ENCODE results near the gene STKLD1. TPM values are rescaled to one million over a fixed set of nuclear protein-coding genes. Genes with fewer than 3 reads are reported as not detected.

The STKLD1 gene
- total and polyA plus RNA-seq, 9 of the 15 experiments (the other 6 are each of a cell fraction or from before 2014, with no cell fraction given), result 0.10 to 0.65 (median 0.33) TPM; not detected in 2

- Histone ChIP-seq H3K79me2 (ENCODE audit: control insufficient read depth, insufficient read depth, low read length) (peaks cover 70% of the 10 kb centered on the region), H3K4me2 (ENCODE audit: insufficient read depth, low read length) (peak overlapping the region; percentile 88), H3K27me3 (ENCODE audit: control insufficient read depth in 2 of 2, insufficient read depth in 2 of 2, low read length in 2 of 2) (no peaks in the 10 kb centered on the region), H4K20me1 (replicated peaks; ENCODE audit: control insufficient read depth, insufficient read depth, low read length) (peaks cover 41% of the 10 kb centered on the region), H3K36me3 (ENCODE audit: control insufficient read depth, insufficient read depth, low read length) (peaks cover 45% of the 10 kb centered on the region), H3K4me1 (replicated peaks in 1 of 2; ENCODE audit: control insufficient read depth in 2 of 2, insufficient read depth in 2 of 2, low read length in 2 of 2) (peaks cover 43 to 51% of the 10 kb centered on the region in 2 experiments; a peak in 4 of 5 replicates), H2AFZ (ENCODE audit: low read depth, low read length) (no peak overlapping the region), H3K9me3 (replicated peaks; ENCODE audit: control insufficient read depth, insufficient read depth, low read depth, low read length) (no peaks in the 10 kb centered on the region), H3K27ac (ENCODE audit: extremely low read depth, low read depth, low read length) (peak overlapping the region; percentile 97), H3K9me1 (ENCODE audit: control insufficient read depth, insufficient read depth, low read length) (peaks cover 23% of the 10 kb centered on the region), H3K4me3 (peak overlapping the region; percentile 87), H3K9ac (ENCODE audit: insufficient read depth in 1 of 2, low read depth in 2 of 2, low read length in 2 of 2) (peak overlapping the region; percentile 97)
- FAIRE-seq, result peak; percentile 69
- 0% methylated on average over 12 of the region's 12 CpGs for WGBS (ENCODE audit: insufficient coverage, low coverage, missing lambda C conversion rate)
- TSS peak; percentile 44 for BruUV-seq (replicated peaks)
- intact Hi-C loops (cut with micrococcal nuclease), result no loop called here
- DNase-seq (ENCODE audit: extremely low read depth in 1 of 4, low spot score in 3 of 4), result peak in 1 of 4 experiments; percentile 46
- POLR2A ChIA-PET, result interaction anchor here (0.5 to 8.5 kb wide), 9 partner anchors 10 to 627 kb away, joined by 3 to 109 read pairs (median 5); partner anchors contain the start of genes MED22, RPL7A, SURF1 and SURF2
- CTCF ChIA-PET (ENCODE audit: low intra/inter-chr PET ratio), result no interaction called here
- ATAC-seq, result no peak
- in situ Hi-C loops (cut with MboI), result no loop called here
- TF ChIP-seq TAF1 (IDR thresholded peaks at IDR 0.05; ENCODE audit: control insufficient read depth, extremely low read depth, insufficient read depth, low read length, severe bottlenecking) (no peak), CEBPB (tag; IDR thresholded peaks at IDR 0.05) (peak; percentile 65; the same call in 1 of the 2 replicates), ZNF41 (CRISPR knock-in tag; conservative IDR thresholded peaks at IDR 0.05) (no peak), LEF1 (IDR thresholded peaks at IDR 0.05) (no peak), POLR2AphosphoS5 (IDR thresholded peaks at IDR 0.05; ENCODE audit: control insufficient read depth, insufficient read depth, low read depth, low read length) (no peak), KLF10 (CRISPR knock-in tag; IDR thresholded peaks at IDR 0.05) (no peak), MED1 (CRISPR knock-in tag; IDR thresholded peaks at IDR 0.05; ENCODE audit: borderline replicate concordance) (no peak), SRF (CRISPR knock-in tag; IDR thresholded peaks at IDR 0.05) (no peak), FOXA3 (CRISPR knock-in tag; conservative IDR thresholded peaks at IDR 0.05 in 1 of 2, IDR thresholded peaks at IDR 0.05 in 1 of 2) (no peak), MGA (IDR thresholded peaks at IDR 0.05) (no peak)
Measured at GRCh38 chr9:133374612-133375115, 1.5 kb upstream of the STKLD1 start.

Data from K562 (cell line).